GM12874 (cell line): ENCODE measurements around the gene ATRN.

Source experiments
- CTCF ChIP-seq: IDR thresholded peaks from 2 replicates; pipeline ENCODE4 v1.5.1; 2011; ENCODE audit warnings: low read depth, mild to moderate bottlenecking, control low read depth, low read length, moderate library complexity; ENCODE audit not compliant: insufficient read depth

Gene ATRN

DNA sequence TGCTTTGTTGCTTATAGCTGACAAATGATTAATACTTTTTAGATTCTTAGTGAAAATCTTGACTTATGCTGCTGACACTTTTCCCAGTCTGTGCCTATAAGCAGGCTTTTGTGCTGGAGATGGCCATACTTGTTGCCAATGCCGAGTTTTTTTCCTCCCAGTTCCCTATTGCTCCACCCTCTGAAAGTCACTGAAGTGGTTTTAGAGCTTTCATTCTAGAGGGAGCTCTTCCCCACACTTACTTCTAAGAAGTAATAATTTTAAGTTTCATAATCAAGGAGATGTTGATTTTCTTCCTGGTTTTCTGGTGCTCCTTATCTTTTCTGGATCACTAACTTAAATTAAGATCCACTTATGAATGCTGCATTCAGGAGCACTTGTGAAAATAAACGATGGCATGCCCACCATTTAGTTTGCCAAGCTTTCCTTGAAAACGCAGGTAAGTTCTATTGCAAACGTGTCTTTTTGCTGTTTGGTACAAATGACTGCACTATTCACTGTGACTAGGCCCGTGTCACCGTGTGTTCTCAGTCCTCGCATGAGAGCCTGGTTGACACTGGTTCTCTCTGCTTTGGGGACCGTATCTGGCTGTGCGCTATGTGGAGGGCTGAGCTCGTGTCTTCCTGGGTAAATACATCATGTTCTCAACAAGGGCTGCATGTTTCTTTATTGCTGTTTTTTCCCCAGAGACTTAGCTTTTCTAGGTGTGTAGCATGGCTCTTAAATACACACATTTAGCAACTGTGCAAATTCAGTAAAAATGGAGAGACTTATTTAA lies 142.2 kb downstream of the ATRN start:
- no peak for TF ChIP-seq CTCF

- TF ChIP-seq CTCF = no peak
Observed at GRCh38 chr20:3613821-3614440, 143.1 kb downstream of the ATRN start.

DNA sequence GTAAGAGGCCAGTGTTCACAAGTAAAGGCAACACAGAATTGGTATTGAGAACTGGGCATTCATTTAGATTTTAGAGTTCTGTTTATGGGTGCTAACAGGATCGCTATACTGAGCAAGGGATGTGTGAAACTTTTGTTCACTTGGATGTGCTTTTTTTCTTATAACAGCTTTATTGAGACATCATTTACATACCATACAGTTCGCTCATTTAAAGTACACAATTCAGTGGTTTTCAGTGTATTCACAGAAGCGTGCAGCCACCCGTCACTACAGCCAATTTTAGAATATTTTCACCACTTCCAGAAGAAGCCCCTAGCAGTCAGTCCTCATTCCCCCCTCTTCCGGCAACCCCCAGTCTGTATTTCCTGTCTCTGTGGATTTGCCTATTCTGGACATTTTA lies 143.6 kb downstream of the ATRN start:
- no peak for TF ChIP-seq CTCF

DNA sequence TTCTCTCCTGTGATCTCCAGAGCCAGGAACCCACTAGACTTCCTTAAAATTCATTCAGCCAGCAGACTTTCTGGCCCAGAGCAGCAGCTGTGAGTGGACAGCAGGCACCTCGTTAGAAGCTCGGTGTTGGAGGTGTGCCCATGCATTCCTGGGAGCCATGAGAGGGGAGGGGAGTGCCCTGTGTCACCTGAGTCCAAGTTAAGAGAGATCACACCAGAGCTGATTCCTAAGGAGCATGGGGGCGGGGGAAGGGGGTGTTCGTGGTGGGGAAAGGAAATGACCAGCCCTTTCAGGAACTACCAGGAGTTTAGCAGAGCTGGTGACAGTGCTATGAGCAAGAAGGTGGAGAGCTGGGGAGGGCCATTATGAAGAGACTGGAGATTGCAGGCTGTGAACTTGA lies 145.4 kb downstream of the ATRN start:
- TF ChIP-seq CTCF = no peak

DNA sequence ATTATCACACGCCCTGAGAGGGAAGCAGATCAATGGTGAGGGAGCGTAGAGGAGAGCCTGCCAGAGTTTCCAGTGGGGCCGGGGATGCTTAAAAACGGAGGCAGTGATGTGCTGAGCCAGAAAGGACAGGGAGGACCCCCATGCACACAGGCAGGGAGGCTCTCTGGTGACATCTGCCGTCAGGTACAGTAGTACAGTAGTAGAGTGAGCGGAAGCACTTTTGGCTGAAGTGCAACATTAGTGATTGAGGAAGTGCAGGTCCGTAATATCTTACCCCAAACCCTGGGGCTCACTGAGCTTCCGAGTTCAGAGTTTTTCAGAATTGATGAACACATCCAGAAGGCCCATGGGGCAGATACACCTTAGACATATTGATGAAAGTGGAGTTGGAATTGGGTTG lies 150.3 kb downstream of the ATRN start:
- TF ChIP-seq CTCF = no peak

DNA sequence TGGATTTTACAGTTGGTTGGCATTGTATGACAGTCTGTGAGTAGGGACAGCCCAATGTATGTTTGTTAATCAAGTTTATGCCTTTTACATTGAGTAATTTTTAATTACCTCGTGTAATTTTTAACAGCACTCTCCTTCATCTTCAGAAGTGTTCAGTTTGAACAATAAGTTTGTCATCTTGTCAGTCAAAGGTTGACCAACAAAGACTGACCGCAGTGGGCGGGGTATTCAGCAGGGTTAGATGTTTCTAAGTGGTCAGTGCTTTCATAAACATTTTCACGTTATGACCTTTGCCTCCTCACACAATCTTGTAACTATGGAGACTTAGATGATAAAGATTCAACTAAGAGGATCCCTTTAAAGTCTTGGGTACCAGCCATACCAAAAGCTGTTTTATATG lies 151.6 kb downstream of the ATRN start:
- TF ChIP-seq CTCF = no peak

DNA sequence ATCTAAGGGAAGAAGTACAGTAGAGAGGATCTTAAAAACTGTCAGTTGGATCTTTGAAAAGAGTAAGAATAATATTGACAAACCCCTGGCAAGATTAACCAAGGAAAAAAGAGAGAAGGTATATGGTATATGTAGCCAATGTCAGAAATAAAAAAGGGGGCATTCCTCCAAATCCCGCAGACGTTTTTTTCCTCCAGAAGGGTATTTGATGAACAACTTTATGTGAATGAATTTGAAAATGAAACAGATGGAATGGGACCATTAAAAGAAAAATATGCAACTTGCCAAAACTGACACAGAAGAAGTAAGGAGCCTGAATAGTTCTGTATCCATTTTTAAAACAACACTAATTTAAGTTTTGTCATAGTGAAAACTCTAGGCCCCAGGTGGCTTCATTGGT lies 156.7 kb downstream of the ATRN start:
- TF ChIP-seq CTCF = no peak
